OCI-LY3 (cell line): ENCODE data around the gene PGRMC1.

Source experiments
- H2AFZ ChIP-seq: fragments of 200-600, 300-600 bp; shearing (Covaris generic); 2 replicates; pipeline ENCODE4 v1.6.0; 2014; ENCODE audit warnings: antibody characterized with exemption, low read depth, low read length
- H3K27ac ChIP-seq: fragments of 200-600, 300-600 bp; sonication (generic); 2 replicates; pipeline ENCODE4 v1.5.1; 2014; ENCODE audit warnings: mild to moderate bottlenecking, low read length, moderate library complexity, mixed read lengths
- H3K27me3 ChIP-seq: fragments of 200-600, 300-600 bp; sonication (generic); 2 replicates; pipeline ENCODE4 v1.6.1; 2014; ENCODE audit warnings: low read depth, low read length, mixed read lengths
- H3K36me3 ChIP-seq: fragments of 200-600, 300-600 bp; sonication (generic); replicated peaks from 2 replicates; pipeline ENCODE3; 2014; ENCODE audit warnings: low read depth, low read length, mixed read lengths
- H3K4me1 ChIP-seq: fragments of 300-600, 200-600 bp; sonication (generic); 2 replicates; pipeline ENCODE4 v1.6.1; 2014; ENCODE audit warnings: low read length, mixed read lengths
- H3K4me2 ChIP-seq: fragments of 200-600, 300-600 bp; sonication (generic); 2 replicates; pipeline ENCODE4 v1.6.1; 2014; ENCODE audit warnings: low read length, mixed read lengths
- H3K4me3 ChIP-seq: fragments of 300-600, 200-600 bp; sonication (generic); 2 replicates; pipeline ENCODE4 v1.5.1; 2014; ENCODE audit warnings: antibody characterized with exemption, mild to moderate bottlenecking, low read length, moderate library complexity
- H3K79me2 ChIP-seq: fragments of 300-600, 200-600 bp; shearing (Covaris generic); 2 replicates; pipeline ENCODE4 v1.6.1; 2014; ENCODE audit warnings: mild to moderate bottlenecking, low read length, mixed read lengths
- H3K9ac ChIP-seq: fragments of 300-600, 200-600 bp; shearing (Covaris generic); 2 replicates; pipeline ENCODE4 v1.6.0; 2014; ENCODE audit warnings: mild to moderate bottlenecking, low read length, moderate library complexity
- H3K9me3 ChIP-seq: fragments of 200-600, 300-600 bp; shearing (Covaris generic); 2 replicates; pipeline ENCODE4 v1.6.1; 2014; ENCODE audit warnings: low read length, mixed read lengths; ENCODE audit not compliant: insufficient read depth
- H4K20me1 ChIP-seq: fragments of 200-600, 300-600 bp; sonication (generic); 2 replicates; pipeline ENCODE4 v1.6.1; 2016; ENCODE audit warnings: low read length, mixed read lengths; ENCODE audit not compliant: insufficient read depth
- CTCF ChIP-seq: fragments of 200-600, 300-600 bp; sonication (generic); IDR thresholded peaks from 2 replicates; pipeline ENCODE4 v1.5.1; 2014; ENCODE audit warnings: antibody characterized with exemption, low read length, low read depth
- EZH2phosphoT487 ChIP-seq: fragments of 200-600 bp; shearing (Covaris generic); IDR thresholded peaks from 2 replicates; pipeline ENCODE4 v1.6.1; 2018; ENCODE audit warnings: antibody characterized with exemption, mixed run types, low read depth

The PGRMC1 gene

DNA sequence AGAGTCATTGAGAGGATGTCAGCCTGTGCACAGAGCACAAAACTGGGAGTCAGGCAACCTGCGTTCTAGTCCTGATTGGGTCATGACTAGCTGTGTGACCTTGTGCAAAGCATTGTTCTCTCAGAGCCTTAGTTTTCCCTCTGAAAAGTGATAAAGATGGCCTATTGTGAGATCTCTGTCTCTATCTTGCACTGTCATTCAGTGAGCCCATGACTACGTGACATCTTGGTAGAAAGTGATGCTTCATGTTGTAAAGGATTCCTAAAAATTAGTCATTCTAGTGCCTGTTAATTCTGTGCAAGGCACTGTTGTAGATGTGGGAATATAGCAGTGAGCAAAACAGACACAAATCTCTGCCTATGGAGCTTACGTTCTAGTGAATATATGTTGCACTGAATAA is 2.5 kb downstream of the PGRMC1 start:
- peaks cover 12% of the 10 kb centered on the region for H3K4me1 ChIP-seq
- H3K27me3 ChIP-seq = peaks cover 14% of the 10 kb centered on the region; the same call in 1 of the 2 replicates
- no peaks in the 10 kb centered on the region for H3K9me3 ChIP-seq
- H3K4me3 ChIP-seq = no peak overlapping the region
- H3K4me2 ChIP-seq = no peak overlapping the region
- peaks cover 24% of the 10 kb centered on the region for H3K36me3 ChIP-seq
- H3K27ac ChIP-seq = no peak overlapping the region
- peaks cover 17% of the 10 kb centered on the region for H4K20me1 ChIP-seq
- TF ChIP-seq EZH2phosphoT487 = no peak
- no peak for TF ChIP-seq CTCF
- H3K9ac ChIP-seq = no peak overlapping the region
- no peak overlapping the region for H2AFZ ChIP-seq
- H3K79me2 ChIP-seq = peaks cover 40% of the 10 kb centered on the region

- Histone ChIP-seq H3K4me1 (peaks cover 9% of the 10 kb centered on the region), H3K27ac (no peak overlapping the region), H3K27me3 (peaks cover 2% of the 10 kb centered on the region; the same call in 1 of the 2 replicates), H3K79me2 (peaks cover 40% of the 10 kb centered on the region), H2AFZ (no peak overlapping the region), H3K9me3 (no peaks in the 10 kb centered on the region), H3K36me3 (peaks cover 30% of the 10 kb centered on the region), H4K20me1 (peaks cover 17% of the 10 kb centered on the region), H3K4me2 (no peak overlapping the region), H3K4me3 (no peak overlapping the region), H3K9ac (no peak overlapping the region)
- TF ChIP-seq EZH2phosphoT487 (no peak), CTCF (no peak)
Measured at GRCh38 chrX:119240356-119240755, 4.3 kb downstream of the PGRMC1 start.

- H2AFZ ChIP-seq = no peak overlapping the region
- H3K4me1 ChIP-seq = no peaks in the 10 kb centered on the region
- no peaks in the 10 kb centered on the region for H3K79me2 ChIP-seq
- H4K20me1 ChIP-seq = no peaks in the 10 kb centered on the region
- no peak overlapping the region for H3K4me3 ChIP-seq
- H3K27me3 ChIP-seq = no peaks in the 10 kb centered on the region
- H3K36me3 ChIP-seq = peaks cover 15% of the 10 kb centered on the region
- no peak overlapping the region for H3K27ac ChIP-seq
- H3K9me3 ChIP-seq = no peaks in the 10 kb centered on the region
- no peak for TF ChIP-seq CTCF
- TF ChIP-seq EZH2phosphoT487 = no peak
- no peak overlapping the region for H3K4me2 ChIP-seq
- no peak overlapping the region for H3K9ac ChIP-seq
Measured at GRCh38 chrX:119247702-119248101, 11.6 kb downstream of the PGRMC1 start.

- H3K36me3 ChIP-seq = peaks cover 5% of the 10 kb centered on the region
- H3K79me2 ChIP-seq = no peaks in the 10 kb centered on the region
- no peak overlapping the region for H3K9ac ChIP-seq
- H3K27me3 ChIP-seq = no peaks in the 10 kb centered on the region
- no peaks in the 10 kb centered on the region for H3K4me1 ChIP-seq
- no peak overlapping the region for H3K4me3 ChIP-seq
- no peak overlapping the region for H3K4me2 ChIP-seq
- H4K20me1 ChIP-seq = no peaks in the 10 kb centered on the region
- no peak overlapping the region for H2AFZ ChIP-seq
- no peak overlapping the region for H3K27ac ChIP-seq
- no peaks in the 10 kb centered on the region for H3K9me3 ChIP-seq
- TF ChIP-seq EZH2phosphoT487 = no peak
- no peak for TF ChIP-seq CTCF
Measured at GRCh38 chrX:119249891-119250290, 13.8 kb downstream of the PGRMC1 start.
